Islet of Langerhans (tissue), 1 donor: ENCODE data around the gene PTPRR.

ENCODE experiments used
- FAIRE-seq: peaks from one replicate; lab custom pipeline; 2011; peaks lifted over from hg19 to GRCh38; lab: Jason Lieb, UNC

Gene PTPRR

DNA sequence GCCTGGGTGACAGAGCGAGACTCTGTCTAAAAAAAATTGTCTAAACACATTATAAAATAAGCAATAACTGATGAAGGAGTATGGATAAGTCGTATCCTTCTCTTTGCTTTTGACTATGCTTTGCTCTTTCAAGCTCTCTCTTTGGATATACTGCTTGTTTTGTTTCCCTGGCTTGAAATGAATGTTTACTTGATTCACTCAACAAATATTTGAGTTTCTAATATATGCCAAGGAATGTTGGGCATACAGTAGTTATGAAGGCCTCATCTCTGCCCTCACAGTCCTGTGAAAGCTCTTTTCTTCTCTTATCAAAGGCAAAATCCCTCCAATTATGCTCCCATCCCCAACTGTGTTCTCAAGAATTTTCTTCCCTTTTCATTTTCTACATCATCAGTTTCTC, 123.5 kb downstream of the PTPRR start:
- FAIRE-seq, result no peak

DNA sequence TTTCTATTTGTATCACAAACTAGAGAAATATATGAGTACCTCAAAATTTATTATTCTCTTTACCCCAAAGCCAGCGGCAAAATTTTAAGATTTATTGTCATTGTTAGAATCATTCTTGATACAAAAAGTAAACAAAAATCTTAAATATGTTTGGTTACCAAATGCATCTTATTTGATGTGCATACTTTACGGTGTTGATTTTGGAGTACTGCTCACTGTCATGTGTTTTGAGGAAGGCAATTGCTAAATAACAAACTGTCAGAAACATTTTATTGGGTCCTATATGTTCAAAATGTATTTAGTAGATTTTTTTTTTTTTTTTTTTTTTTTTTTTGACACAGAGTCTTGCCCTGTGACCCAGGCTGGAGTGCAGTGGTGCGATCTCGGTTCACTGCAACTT, 124.9 kb downstream of the PTPRR start:
- FAIRE-seq, result no peak

- no peak for FAIRE-seq
Measured at GRCh38 chr12:70794131-70794530, 126.4 kb downstream of the PTPRR start.

GRCh38 chr12:70788774-70789173, 131.8 kb downstream of the PTPRR start:
- no peak for FAIRE-seq

DNA sequence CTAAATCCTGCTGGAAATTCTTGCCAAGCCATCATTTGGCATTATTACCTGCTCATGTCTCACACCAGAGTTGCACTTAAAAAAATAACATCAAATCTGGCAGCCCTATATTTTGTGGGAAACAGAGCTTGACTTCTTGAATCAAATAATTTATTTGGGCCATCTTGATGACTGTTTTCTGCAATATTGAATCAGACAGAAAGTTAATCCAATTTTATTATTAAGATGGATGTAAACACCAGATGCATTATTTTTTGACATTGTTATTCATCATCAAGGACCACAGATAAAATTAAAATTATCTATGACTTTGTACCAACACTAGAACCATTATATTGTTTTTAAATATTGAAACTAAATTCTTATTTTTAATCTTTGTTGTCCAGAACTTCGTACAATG, 132.9 kb downstream of the PTPRR start:
- FAIRE-seq, result no peak

- no peak for FAIRE-seq
Measured at GRCh38 chr12:70785896-70786295, 134.6 kb downstream of the PTPRR start.

- FAIRE-seq, result no peak
Measured at GRCh38 chr12:70784042-70784668, 136.4 kb downstream of the PTPRR start.

DNA sequence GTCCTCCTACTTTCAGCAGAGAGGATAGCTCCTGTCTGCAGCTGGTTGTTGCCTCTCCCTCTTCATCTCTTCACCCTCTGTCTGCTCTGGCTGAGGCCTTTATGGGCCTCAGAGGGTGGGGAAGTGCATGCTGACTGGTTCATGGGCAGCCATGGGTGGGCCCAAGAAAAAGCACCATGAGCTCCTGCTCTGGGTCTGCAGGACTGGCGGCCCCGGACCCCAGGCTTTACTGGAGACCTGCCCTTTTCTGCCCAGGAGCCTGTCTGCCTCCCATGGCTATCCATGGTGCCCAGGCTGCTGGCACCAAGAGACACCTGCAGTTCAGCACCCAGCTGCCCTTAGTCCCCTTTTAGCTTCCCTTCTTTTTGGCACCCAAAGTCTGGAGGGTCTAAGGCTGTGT, 137.1 kb downstream of the PTPRR start:
- FAIRE-seq, result no peak

GRCh38 chr12:70779250-70779649, 141.3 kb downstream of the PTPRR start:
- no peak for FAIRE-seq

DNA sequence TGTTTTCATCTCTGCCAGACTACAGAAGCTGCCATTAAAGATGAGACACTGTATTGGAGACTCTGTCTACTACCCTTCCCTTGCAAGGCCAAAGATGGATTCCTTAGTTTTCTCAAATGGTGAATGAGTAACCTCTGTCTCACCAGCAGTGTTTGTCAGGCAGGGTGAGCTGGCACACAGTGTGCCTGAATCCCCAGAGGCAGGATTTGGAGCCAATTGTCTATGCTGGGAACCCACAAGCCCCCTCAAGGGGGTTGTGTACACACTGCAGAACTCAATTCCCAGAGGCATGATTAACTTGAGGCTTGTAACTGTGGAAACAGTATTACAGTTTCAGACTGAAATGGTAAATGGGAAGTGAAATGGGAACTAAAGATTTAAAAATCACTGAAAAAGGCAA, 146.5 kb downstream of the PTPRR start:
- no peak for FAIRE-seq

DNA sequence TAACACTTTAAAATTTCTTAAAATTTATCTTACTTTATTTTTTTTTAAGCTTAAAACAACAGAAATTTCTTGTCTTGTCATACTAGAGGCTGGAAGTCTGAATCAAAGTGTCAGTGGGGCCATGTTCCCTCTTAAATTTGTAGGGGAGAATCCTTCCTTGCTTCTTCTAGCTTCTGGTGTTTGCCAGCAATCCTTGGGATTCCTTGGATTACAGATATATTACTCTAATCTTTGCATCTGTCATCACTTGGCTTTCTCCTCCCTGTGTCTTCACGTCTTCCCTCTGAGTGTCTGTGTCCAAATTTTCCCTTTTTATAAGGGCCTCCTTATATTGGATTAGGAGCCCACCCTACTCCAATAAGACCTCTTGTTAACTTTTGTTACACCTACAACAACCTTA, 147.7 kb downstream of the PTPRR start:
- no peak for FAIRE-seq

DNA sequence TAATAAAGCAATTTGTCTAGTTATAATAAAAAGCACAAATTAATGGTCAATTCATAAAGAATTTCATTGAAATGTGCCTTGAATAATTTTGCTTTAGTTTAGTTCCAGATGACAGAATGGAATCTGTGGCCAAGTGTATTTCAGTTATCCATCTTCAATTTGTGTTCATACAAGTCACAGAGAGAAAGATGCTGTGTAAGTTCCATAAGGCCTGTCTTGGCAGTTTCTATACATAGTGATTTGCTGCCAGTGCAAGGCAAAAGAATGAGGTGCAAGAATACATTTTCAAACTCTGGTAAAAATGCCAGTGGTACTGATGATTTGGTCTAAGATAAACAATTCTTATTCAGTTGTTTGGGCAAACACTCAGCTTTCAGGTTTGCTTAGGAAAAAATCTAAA, 149.0 kb downstream of the PTPRR start:
- FAIRE-seq, result no peak

DNA sequence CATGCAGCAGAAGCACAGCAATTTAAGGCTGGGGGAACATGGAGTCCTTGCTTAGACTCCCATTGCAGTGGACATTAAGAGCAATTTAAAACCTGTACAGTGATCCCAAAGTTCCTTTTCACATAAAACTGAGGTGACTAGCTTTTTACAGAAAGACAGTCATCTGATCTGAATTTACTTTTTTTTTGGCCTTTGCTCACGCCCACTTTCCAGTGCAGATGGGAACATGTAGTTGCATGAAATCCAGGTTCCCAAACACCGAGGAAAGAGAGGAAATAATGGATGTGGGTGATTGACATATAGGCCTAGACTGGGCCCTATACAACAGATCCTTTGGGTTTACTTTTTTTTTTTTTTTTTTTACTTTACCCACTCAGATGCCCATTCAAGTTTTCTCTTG, 156.9 kb downstream of the PTPRR start:
- no peak for FAIRE-seq

GRCh38 chr12:70762000-70762399, 158.5 kb downstream of the PTPRR start:
- FAIRE-seq, result no peak

- FAIRE-seq, result no peak
Measured at GRCh38 chr12:70759161-70759918, 161.2 kb downstream of the PTPRR start.

DNA sequence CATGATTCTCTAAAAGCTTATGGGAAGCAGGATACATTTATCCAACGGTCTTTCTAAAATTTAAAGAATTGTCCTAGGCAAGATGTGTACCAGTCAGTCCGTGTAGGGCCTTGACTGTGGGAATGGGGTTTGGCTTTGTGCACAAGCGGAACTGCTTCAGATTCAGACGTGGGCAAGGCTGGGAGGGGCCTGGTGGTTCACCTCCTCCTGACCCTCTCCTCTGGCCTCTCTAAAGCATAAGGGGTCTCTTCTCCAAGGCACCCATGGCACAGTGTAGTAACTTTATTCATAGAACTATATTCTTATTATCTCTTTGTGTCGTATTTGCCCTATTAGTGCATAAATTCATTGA, 162.1 kb downstream of the PTPRR start:
- FAIRE-seq, result no peak

- no peak for FAIRE-seq
Measured at GRCh38 chr12:70757830-70758493, 162.6 kb downstream of the PTPRR start.

DNA sequence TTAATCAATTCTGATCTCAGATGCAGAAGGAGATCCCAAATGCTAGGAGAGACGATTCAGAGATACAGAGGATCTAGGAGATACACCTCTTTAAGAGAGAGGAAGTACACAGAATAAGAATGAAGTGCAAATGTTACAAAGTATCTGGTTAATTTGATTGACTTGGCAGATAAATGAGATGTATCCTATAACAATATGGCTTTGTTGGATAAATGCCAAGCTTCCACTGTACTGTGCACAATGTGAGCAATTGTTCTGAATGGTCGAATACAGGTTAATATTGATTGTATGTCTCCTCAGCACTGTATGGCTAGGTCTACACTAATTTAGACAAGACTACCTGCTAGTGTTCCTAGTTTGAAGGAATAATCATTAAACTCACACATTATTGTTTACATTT, 163.7 kb downstream of the PTPRR start:
- no peak for FAIRE-seq

DNA sequence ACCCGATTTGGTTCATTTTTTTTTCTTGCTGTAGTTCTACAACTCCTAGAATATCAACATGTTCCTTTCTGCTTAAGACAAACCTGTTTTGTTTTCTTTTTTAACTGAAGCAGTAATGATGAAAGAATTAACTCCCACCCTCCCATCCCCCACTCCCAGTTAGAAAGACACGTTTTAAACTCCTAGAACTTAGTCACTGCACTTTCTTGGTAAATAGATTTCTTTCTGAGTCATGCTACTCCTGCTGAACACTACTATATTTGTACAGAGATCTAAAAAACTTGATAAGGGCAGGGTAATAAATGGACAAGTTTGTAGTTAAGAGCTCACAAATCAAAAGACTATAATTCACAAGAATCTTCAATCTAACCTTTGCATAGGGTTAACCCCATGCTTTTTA, 164.4 kb downstream of the PTPRR start:
- FAIRE-seq, result no peak

GRCh38 chr12:70754330-70754741, 166.2 kb downstream of the PTPRR start:
- no peak for FAIRE-seq

GRCh38 chr12:70752327-70752726, 168.2 kb downstream of the PTPRR start:
- FAIRE-seq, result no peak

GRCh38 chr12:70749931-70750330, 170.6 kb downstream of the PTPRR start:
- FAIRE-seq, result no peak

DNA sequence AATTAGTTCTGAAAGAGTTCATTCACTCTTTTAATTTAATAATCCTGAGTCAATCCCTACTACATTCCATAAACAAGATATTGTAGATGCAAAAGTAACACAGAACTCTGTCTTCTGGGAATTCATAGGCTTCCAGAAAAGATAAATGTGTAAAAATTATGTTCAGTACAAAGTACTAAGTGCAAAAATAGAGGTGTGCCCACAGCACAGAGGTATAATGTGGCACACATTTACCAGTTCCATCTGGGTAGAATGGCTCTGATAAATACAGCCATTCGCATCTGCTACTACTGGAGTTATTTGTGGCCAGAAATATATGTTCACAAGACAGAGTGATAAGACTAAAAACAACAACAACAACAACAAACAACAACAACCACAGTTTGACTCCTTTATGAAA, 171.7 kb downstream of the PTPRR start:
- FAIRE-seq, result no peak
